Cardiac muscle cell (in vitro differentiated cells and primary cell): ENCODE measurements around the gene PHLPP1. TPM values are rescaled to one million over a fixed set of nuclear protein-coding genes. Genes with fewer than 3 reads are reported as not detected.

Source experiments
- DNase-seq, 2 donors: peaks; one replicate each; pipeline versions ENCODE4 v3.0.0 to v3.0.0-alpha.2; 2010 to 2017; ENCODE audit warnings: low read depth in 1 of 2, low spot score in 1 of 2
- H3K27ac ChIP-seq: fragments of 200-600 bp; sonication (generic); 2 replicates; pipeline ENCODE4 v1.5.1; 2016
- H3K27me3 ChIP-seq: fragments of 200-600 bp; sonication (generic); 2 replicates; pipeline ENCODE4 v1.6.0; 2016; ENCODE audit warnings: control low read depth
- H3K36me3 ChIP-seq: fragments of 200-600 bp; sonication (generic); 2 replicates; pipeline ENCODE4 v1.5.1; 2016; ENCODE audit warnings: control low read depth
- H3K4me1 ChIP-seq: fragments of 200-600 bp; sonication (generic); 2 replicates; pipeline ENCODE4 v1.8.1; 2017; ENCODE audit warnings: low read depth, mild to moderate bottlenecking, mixed run types
- H3K4me3 ChIP-seq: fragments of 200-600 bp; sonication (generic); 2 replicates; pipeline ENCODE4 v1.5.1; 2016; ENCODE audit warnings: mild to moderate bottlenecking
- H3K9me3 ChIP-seq: fragments of 200-600 bp; sonication (generic); 2 replicates; pipeline ENCODE4 v1.5.1; 2017; ENCODE audit warnings: low read depth, mild to moderate bottlenecking, control low read depth
- CTCF ChIP-seq: IDR thresholded peaks from 2 replicates; pipeline ENCODE4 v1.5.1; 2012; ENCODE audit warnings: low read depth, mild to moderate bottlenecking, low read length
- polyA plus RNA-seq: library from polyadenylated mRNA; unstranded; fragments of >200 nt; fragmentation: Nextera tagmentation; extraction: Ambion mirVana; gene quantifications from 2 replicates; pipeline ENCODE4 v1.2.1, GENCODE V29; 2016
- total RNA-seq: library from RNA; depleted of rRNA; stranded (reverse); fragments of >200 nt; gene quantifications from 2 replicates; pipeline ENCODE4 v1.2.3, GENCODE V29; 2016

PHLPP1 gene
- total and polyA plus RNA-seq, 2 experiments from 2014 or later, result 6.3 to 25.8 TPM

DNA sequence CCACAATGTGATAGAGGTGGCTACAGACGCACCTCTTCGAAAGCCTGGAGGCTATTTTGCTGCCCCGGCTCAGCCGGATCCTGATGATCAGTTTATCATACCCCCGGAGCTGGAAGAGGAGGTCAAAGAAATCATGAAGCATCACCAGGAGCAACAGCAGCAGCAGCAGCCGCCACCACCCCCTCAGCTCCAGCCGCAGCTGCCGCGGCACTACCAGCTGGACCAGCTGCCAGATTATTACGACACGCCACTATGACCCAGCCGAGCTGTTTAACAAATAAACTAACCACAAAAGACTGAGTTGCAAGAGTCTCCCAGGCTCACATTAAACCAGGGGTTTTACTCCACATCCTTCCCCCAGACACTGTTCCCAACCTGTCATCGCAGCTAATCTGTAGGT lies 263.8 kb downstream of the PHLPP1 start:
- Histone ChIP-seq H3K27ac (no peak overlapping the region), H3K27me3 (no peaks in the 10 kb centered on the region), H3K4me1 (no peaks in the 10 kb centered on the region), H3K36me3 (peaks cover 15% of the 10 kb centered on the region), H3K4me3 (no peak overlapping the region), H3K9me3 (no peaks in the 10 kb centered on the region)
- peak in 1 of 2 donors; percentile 87 for DNase-seq
- TF ChIP-seq CTCF, result no peak

DNA sequence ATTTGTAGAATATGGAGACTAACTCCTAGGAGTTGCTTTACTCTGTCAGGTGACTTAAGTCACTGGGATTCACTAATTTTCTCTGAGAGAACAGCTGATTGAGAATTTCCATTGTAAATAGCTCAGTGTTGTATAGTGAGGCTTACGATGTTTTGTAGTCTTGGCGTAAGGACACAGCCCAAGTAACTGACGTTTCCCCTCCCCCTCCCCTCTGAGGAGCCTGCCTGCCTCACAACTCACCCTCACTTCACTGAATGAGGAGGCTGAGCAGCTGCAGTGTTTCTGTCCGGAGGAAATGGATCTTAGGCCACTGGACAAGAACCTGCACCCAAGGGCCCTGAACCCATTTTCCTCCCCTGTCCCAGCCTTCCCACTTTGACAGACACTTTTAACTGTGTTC lies 264.6 kb downstream of the PHLPP1 start:
- DNase-seq, result no peak
- H3K36me3 ChIP-seq, result peaks cover 15% of the 10 kb centered on the region
- TF ChIP-seq CTCF, result no peak
- H3K4me1 ChIP-seq, result no peaks in the 10 kb centered on the region
- H3K27ac ChIP-seq, result no peak overlapping the region
- H3K27me3 ChIP-seq, result no peaks in the 10 kb centered on the region
- no peak overlapping the region for H3K4me3 ChIP-seq
- no peaks in the 10 kb centered on the region for H3K9me3 ChIP-seq

GRCh38 chr18:62981566-62981965 lies 266.2 kb downstream of the PHLPP1 start:
- Histone ChIP-seq H3K4me3 (no peak overlapping the region), H3K9me3 (no peaks in the 10 kb centered on the region), H3K27me3 (no peaks in the 10 kb centered on the region), H3K27ac (no peak overlapping the region), H3K36me3 (peaks cover 8% of the 10 kb centered on the region), H3K4me1 (no peaks in the 10 kb centered on the region)
- no peak for DNase-seq
- TF ChIP-seq CTCF, result no peak

DNA sequence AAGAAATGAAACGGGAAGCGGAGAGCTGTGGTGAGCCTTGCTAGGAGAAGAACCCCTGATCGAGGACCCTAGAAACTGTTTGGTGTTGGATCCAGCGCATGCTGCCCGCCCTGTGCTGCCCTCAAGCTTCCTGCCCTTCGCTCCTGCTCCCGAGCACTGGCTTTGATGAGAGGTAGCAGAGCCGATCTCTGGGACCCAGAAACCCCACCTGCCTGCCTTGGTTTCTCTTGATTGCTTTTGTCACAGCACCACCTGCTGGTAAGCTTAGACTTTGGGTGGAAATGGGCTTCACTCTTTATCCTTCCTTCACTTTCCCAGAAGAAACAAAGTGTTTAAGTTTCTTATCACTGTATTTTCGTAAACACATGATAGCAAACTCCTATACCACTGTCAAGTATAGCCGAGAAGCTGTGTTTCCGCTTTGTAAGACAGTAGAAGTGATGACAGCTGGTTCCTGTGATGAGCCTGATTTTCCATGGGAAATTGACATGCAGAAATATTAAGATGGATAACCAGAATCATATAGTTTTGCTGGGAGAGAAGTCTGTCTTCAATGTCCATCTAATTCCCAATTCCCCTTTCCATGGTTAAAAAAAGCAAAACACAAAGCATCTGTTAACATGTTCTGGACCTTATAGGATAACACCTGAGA lies 267.4 kb downstream of the PHLPP1 start:
- Histone ChIP-seq H3K27me3 (no peaks in the 10 kb centered on the region), H3K9me3 (no peaks in the 10 kb centered on the region)
- DNase-seq, result peak; percentile 70 to 73

GRCh38 chr18:62984656-62985315 lies 269.4 kb downstream of the PHLPP1 start:
- Histone ChIP-seq H3K27ac (no peak overlapping the region), H3K27me3 (no peaks in the 10 kb centered on the region), H3K4me3 (no peak overlapping the region), H3K4me1 (no peaks in the 10 kb centered on the region), H3K36me3 (no peaks in the 10 kb centered on the region), H3K9me3 (no peaks in the 10 kb centered on the region)
- DNase-seq, result no peak
- TF ChIP-seq CTCF, result no peak

More for the DNA sequence above, 267.4 kb downstream of the PHLPP1 start:
- H3K4me1 ChIP-seq, result no peaks in the 10 kb centered on the region
- no peak overlapping the region for H3K4me3 ChIP-seq
- TF ChIP-seq CTCF, result peak; percentile 84
- H3K27ac ChIP-seq, result no peak overlapping the region
- peaks cover 8% of the 10 kb centered on the region for H3K36me3 ChIP-seq
